Activated CD4-positive, alpha-beta memory T cell treated with anti-CD3 and anti-CD28 coated beads for 36 hours (primary cell): ENCODE results near the gene SETDB2. TPM values are rescaled to one million over a fixed set of nuclear protein-coding genes. Genes with fewer than 3 reads are reported as not detected.

Source experiments
- CTCF ChIA-PET: fragments of 350-600 bp; sonication (Branson Sonifier 250); formaldehyde crosslinking; loops from one replicate; lab custom pipeline; 2021; ENCODE audit warnings: antibody characterized with exemption, inconsistent platforms; lab: Charles Lee
- POLR2A ChIA-PET: fragments of 350-600 bp; sonication (Branson Sonifier 250); formaldehyde crosslinking; loops from one replicate; lab custom pipeline; 2021; ENCODE audit warnings: antibody characterized with exemption; lab: Charles Lee
- DNase-seq: peaks from one replicate; pipeline ENCODE4 v3.0.0-alpha.2; 2020
- H3K27ac Mint-ChIP-seq: one replicate; pipeline ENCODE4 v1.8.0; 2021; ENCODE audit warnings: mixed read lengths
- H3K27me3 Mint-ChIP-seq: one replicate; pipeline ENCODE4 v1.8.0; 2021; ENCODE audit warnings: mixed read lengths
- H3K36me3 Mint-ChIP-seq: one replicate; pipeline ENCODE4 v1.8.0; 2021; ENCODE audit warnings: mixed read lengths
- H3K4me1 Mint-ChIP-seq: one replicate; pipeline ENCODE4 v1.8.0; 2021; ENCODE audit warnings: low read depth, mixed read lengths
- H3K4me3 Mint-ChIP-seq: one replicate; pipeline ENCODE4 v1.8.0; 2021; ENCODE audit warnings: mild to moderate bottlenecking, mixed read lengths
- H3K9me3 Mint-ChIP-seq: one replicate; pipeline ENCODE4 v1.8.0; 2021; ENCODE audit warnings: mixed read lengths
- intact Hi-C: fragments of 100-400 bp; cut with micrococcal nuclease; formaldehyde crosslinking; loops from one replicate; pipeline ENCODE4 v1.15.1; 2023
- total RNA-seq, 2 experiments: library from RNA; stranded (reverse); gene quantifications; one replicate each; pipeline ENCODE4 v1.2.3, GENCODE V29; 2021

SETDB2 gene
- total RNA-seq, 2 experiments from 2014 or later = 13.9 to 15.9 TPM

DNA sequence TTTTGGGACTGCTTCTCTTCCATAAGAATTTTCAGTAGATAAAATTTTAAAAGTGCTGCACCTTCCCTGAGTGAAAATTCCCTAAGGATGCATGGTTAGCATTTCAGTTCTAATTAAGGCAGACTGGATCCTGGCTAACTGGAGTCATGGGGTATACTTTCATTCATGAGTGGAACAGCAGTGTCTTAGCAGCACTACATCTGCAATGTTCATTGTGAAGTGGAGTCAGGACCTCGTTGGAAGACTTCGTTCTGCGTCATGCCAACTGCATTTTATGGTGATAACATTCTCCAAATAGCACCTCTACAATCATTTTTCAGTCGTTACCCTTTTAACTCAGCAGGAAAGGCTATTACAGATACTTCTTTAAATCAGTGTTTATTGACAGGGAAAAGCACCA is 77.2 kb downstream of the SETDB2 start:
- H3K27me3 Mint-ChIP-seq = no peaks in the 10 kb centered on the region
- H3K4me1 Mint-ChIP-seq = peaks cover 4% of the 10 kb centered on the region
- ChIA-PET CTCF (no interaction called here), POLR2A (no interaction called here)
- no peak overlapping the region for H3K4me3 Mint-ChIP-seq
- no peak overlapping the region for H3K27ac Mint-ChIP-seq
- no peak for DNase-seq
- intact Hi-C loops = no loop called here
- no peaks in the 10 kb centered on the region for H3K9me3 Mint-ChIP-seq
- H3K36me3 Mint-ChIP-seq = peaks cover 25% of the 10 kb centered on the region

DNA sequence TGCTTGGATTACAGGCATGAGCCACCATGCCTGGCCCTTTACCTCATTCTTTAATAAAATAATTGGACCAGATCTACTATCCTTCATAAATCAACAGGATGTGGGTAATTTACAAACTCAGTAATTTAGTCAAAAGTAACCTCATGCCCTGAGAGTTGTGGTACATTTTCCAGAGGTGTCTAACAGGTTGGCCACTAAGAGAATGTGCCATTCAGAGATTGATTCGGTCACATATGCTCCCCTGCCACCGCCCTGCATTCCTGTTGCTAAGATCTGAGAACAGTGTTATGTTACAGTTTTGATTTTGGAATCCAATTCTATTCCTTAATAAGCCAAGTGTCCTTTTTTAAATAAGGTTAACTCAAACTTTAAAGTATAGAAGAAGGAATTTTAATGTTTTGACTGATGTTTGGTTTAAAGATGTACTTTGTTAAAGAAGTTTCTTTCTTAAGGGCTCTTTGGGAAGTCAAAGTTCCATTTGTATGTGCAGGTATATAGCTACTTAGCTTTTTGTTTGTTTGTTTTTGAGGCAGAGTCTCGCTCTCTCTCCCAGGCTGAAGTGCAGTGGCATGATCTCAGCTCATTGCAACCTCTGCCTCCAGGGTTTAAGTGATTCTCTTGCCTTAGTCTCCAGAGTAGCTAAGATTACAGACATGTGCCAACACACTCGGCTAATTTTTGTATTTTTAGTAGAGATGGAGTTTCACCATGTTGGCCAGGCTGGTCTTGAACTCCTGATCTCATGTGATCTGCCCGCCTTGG is 80.8 kb downstream of the SETDB2 start:
- H3K27ac Mint-ChIP-seq = peak overlapping the region; percentile 38
- no peak overlapping the region for H3K4me3 Mint-ChIP-seq
- DNase-seq = no peak
- H3K4me1 Mint-ChIP-seq = peaks cover 4% of the 10 kb centered on the region
- H3K36me3 Mint-ChIP-seq = peaks cover 25% of the 10 kb centered on the region
- H3K9me3 Mint-ChIP-seq = no peaks in the 10 kb centered on the region
- CTCF ChIA-PET = interaction anchor here (1.0 kb wide), 1 partner anchor 224 kb away, joined by 3 read pairs; no protein-coding TSS in a partner anchor
- no peaks in the 10 kb centered on the region for H3K27me3 Mint-ChIP-seq
- POLR2A ChIA-PET = interaction anchor here (0.6 kb wide), 1 partner anchor 81 kb away, joined by 3 read pairs; the partner anchor contains the start of genes CAB39L and SETDB2
- intact Hi-C loops = no loop called here

- ChIA-PET POLR2A (no interaction called here), CTCF (no interaction called here)
- no peaks in the 10 kb centered on the region for H3K9me3 Mint-ChIP-seq
- no peak overlapping the region for H3K4me3 Mint-ChIP-seq
- H3K27ac Mint-ChIP-seq = no peak overlapping the region
- H3K36me3 Mint-ChIP-seq = peaks cover 25% of the 10 kb centered on the region
- H3K4me1 Mint-ChIP-seq = peaks cover 4% of the 10 kb centered on the region
- intact Hi-C loops = no loop called here
- no peak for DNase-seq
- H3K27me3 Mint-ChIP-seq = no peaks in the 10 kb centered on the region
Measured at GRCh38 chr13:49527123-49527522, 83.0 kb downstream of the SETDB2 start.

GRCh38 chr13:49528161-49528560 is 84.1 kb downstream of the SETDB2 start:
- ChIA-PET POLR2A (no interaction called here), CTCF (no interaction called here)
- DNase-seq = no peak
- H3K27ac Mint-ChIP-seq = no peak overlapping the region
- H3K9me3 Mint-ChIP-seq = no peaks in the 10 kb centered on the region
- H3K4me1 Mint-ChIP-seq = peaks cover 10% of the 10 kb centered on the region
- no peak overlapping the region for H3K4me3 Mint-ChIP-seq
- intact Hi-C loops = no loop called here
- H3K27me3 Mint-ChIP-seq = no peaks in the 10 kb centered on the region
- H3K36me3 Mint-ChIP-seq = peaks cover 26% of the 10 kb centered on the region

GRCh38 chr13:49530457-49530856 is 86.4 kb downstream of the SETDB2 start:
- POLR2A ChIA-PET = no interaction called here

GRCh38 chr13:49532593-49532992 is 88.5 kb downstream of the SETDB2 start:
- Mint-ChIP-seq H3K27ac (no peak overlapping the region), H3K27me3 (no peaks in the 10 kb centered on the region), H3K36me3 (peaks cover 25% of the 10 kb centered on the region), H3K4me1 (peaks cover 7% of the 10 kb centered on the region), H3K4me3 (no peak overlapping the region), H3K9me3 (no peaks in the 10 kb centered on the region)
- no peak for DNase-seq
- ChIA-PET CTCF (interaction anchor here (1.1 kb wide), 1 partner anchor 74 kb away, joined by 3 read pairs; no protein-coding TSS in a partner anchor), POLR2A (no interaction called here)
- intact Hi-C loops = no loop called here

More at GRCh38 chr13:49530457-49530856, 86.4 kb downstream of the SETDB2 start:
- no peak overlapping the region for H3K27ac Mint-ChIP-seq
- H3K9me3 Mint-ChIP-seq = no peaks in the 10 kb centered on the region
- H3K4me1 Mint-ChIP-seq = peaks cover 7% of the 10 kb centered on the region
- CTCF ChIA-PET = no interaction called here
- DNase-seq = no peak
- no peak overlapping the region for H3K4me3 Mint-ChIP-seq
- intact Hi-C loops = no loop called here
- H3K36me3 Mint-ChIP-seq = peaks cover 33% of the 10 kb centered on the region
- no peaks in the 10 kb centered on the region for H3K27me3 Mint-ChIP-seq

GRCh38 chr13:49533011-49533410 is 88.9 kb downstream of the SETDB2 start:
- Mint-ChIP-seq H3K4me3 (no peak overlapping the region), H3K36me3 (peaks cover 29% of the 10 kb centered on the region), H3K27me3 (no peaks in the 10 kb centered on the region), H3K4me1 (peaks cover 7% of the 10 kb centered on the region), H3K9me3 (no peaks in the 10 kb centered on the region), H3K27ac (no peak overlapping the region)
- no peak for DNase-seq
- ChIA-PET CTCF (interaction anchor here (1.1 kb wide), 1 partner anchor 74 kb away, joined by 3 read pairs; no protein-coding TSS in a partner anchor), POLR2A (no interaction called here)
- intact Hi-C loops = no loop called here

DNA sequence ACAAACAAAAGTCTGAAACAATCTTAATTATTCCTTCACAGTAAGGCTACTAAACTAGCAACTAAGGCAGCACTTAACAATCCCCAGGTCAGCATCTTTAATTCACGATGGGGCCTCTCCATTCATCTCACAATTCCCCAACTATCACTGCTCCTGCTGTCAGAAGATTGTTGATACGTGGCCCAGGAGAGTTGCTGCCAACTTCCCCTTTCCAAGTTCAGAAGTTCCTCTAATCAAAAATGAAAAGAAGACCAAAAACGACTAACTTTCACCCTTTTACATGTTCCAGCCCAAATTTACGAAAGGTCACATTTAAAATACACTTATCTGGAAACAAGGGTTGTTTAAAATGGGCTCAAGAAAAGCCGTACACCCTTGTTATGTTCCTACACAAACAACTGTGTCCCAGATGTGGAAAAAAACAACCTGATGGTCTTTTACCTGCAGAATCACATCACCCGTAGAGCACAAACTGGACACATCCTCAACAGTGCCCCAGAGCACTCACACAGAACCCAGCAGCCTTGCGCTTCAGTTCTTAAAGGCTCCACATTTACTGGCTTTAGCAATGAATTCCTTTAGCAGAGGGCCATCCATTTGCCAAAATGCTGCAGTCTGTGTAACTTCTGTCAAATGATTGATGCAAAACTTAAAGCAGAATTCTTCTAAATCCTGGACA is 89.7 kb downstream of the SETDB2 start:
- Mint-ChIP-seq H3K27ac (no peak overlapping the region), H3K27me3 (no peaks in the 10 kb centered on the region), H3K9me3 (no peaks in the 10 kb centered on the region), H3K4me1 (peaks cover 7% of the 10 kb centered on the region), H3K36me3 (peaks cover 30% of the 10 kb centered on the region), H3K4me3 (no peak overlapping the region)
- ChIA-PET POLR2A (no interaction called here), CTCF (no interaction called here)
- intact Hi-C loops = no loop called here
- no peak for DNase-seq

DNA sequence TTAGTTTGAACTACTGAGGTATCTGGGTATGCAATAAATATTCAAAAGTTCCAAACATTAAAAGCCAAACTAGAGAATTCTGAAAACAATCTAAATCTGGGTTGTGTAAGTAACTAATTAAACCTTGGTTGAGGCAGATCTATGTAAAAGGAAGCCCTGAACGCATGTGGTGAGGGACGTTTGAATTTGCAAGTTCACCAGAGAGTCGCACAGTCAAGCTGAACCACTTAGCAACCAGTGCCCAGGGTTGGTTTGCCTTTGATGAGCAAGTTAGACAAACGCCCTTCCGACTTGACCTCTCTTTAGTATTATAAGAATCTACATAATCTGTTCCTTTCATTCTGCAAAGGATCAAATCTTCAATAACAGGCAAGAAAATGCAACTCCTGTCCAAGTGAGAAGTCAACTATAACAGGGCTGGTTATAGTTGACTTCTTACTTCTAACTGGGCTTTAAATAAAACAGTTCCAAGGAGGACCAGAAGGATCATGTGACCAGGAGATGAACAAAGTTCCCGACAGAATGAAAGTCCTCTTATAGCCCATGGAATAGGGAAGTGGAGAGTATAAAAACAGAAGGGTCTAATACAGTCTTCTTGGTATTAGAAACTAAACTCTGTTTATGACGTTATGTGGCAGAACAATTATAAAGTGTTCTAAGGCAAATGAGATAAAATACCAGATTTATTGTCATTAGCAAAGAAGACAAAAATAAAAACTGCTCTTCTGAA is 92.2 kb downstream of the SETDB2 start:
- Mint-ChIP-seq H3K9me3 (no peaks in the 10 kb centered on the region), H3K4me1 (peaks cover 29% of the 10 kb centered on the region), H3K36me3 (peaks cover 35% of the 10 kb centered on the region), H3K4me3 (no peak overlapping the region), H3K27ac (no peak overlapping the region), H3K27me3 (no peaks in the 10 kb centered on the region)
- CTCF ChIA-PET = interaction anchor here (0.6 kb wide), 2 partner anchors 206 to 1212 kb away, joined by 3 to 5 read pairs; no protein-coding TSS in a partner anchor
- POLR2A ChIA-PET = no interaction called here
- intact Hi-C loops = no loop called here
- DNase-seq = no peak

- Mint-ChIP-seq H3K4me3 (no peak overlapping the region), H3K36me3 (peaks cover 32% of the 10 kb centered on the region), H3K27me3 (no peaks in the 10 kb centered on the region), H3K9me3 (no peaks in the 10 kb centered on the region), H3K4me1 (peaks cover 24% of the 10 kb centered on the region), H3K27ac (no peak overlapping the region)
- no peak for DNase-seq
- intact Hi-C loops = no loop called here
- ChIA-PET POLR2A (no interaction called here), CTCF (no interaction called here)
Measured at GRCh38 chr13:49538404-49538803, 94.3 kb downstream of the SETDB2 start.

- intact Hi-C loops = loop anchor here (1.0 kb wide), 1 partner anchor 45 kb away; no protein-coding TSS in a partner anchor
- H3K27me3 Mint-ChIP-seq = no peaks in the 10 kb centered on the region
- POLR2A ChIA-PET = no interaction called here
- CTCF ChIA-PET = interaction anchor here (1.3 kb wide), 1 partner anchor 67 kb away, joined by 4 read pairs; no protein-coding TSS in a partner anchor
- H3K36me3 Mint-ChIP-seq = peaks cover 26% of the 10 kb centered on the region
- H3K9me3 Mint-ChIP-seq = no peaks in the 10 kb centered on the region
- H3K4me1 Mint-ChIP-seq = peaks cover 22% of the 10 kb centered on the region
- DNase-seq = no peak
- H3K27ac Mint-ChIP-seq = no peak overlapping the region
- no peak overlapping the region for H3K4me3 Mint-ChIP-seq
Measured at GRCh38 chr13:49539313-49539712, 95.2 kb downstream of the SETDB2 start.

DNA sequence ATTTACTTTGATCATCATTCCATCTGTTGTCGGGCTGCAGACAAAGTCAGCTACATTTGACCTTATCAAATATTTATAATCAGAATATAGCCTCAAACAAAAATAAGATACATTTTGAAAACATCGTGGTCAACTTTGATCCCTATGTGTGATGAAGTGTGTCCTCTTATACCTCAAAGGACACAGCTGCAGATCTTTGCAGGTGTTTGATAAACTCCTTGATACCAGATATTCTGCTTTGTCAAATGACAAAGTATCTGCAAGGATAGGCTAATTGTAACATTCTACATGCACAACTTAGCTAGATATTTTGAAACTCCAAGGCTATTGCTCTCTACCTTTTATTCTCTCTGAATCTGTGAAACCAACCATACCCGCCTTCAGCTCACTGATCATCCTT is 95.7 kb downstream of the SETDB2 start:
- no peak overlapping the region for H3K27ac Mint-ChIP-seq
- ChIA-PET POLR2A (no interaction called here), CTCF (interaction anchor here (1.3 kb wide), 1 partner anchor 67 kb away, joined by 4 read pairs; no protein-coding TSS in a partner anchor)
- no peak overlapping the region for H3K4me3 Mint-ChIP-seq
- DNase-seq = no peak
- peaks cover 22% of the 10 kb centered on the region for H3K4me1 Mint-ChIP-seq
- H3K36me3 Mint-ChIP-seq = peaks cover 28% of the 10 kb centered on the region
- intact Hi-C loops = loop anchor here (1.0 kb wide), 1 partner anchor 45 kb away; no protein-coding TSS in a partner anchor
- no peaks in the 10 kb centered on the region for H3K9me3 Mint-ChIP-seq
- H3K27me3 Mint-ChIP-seq = no peaks in the 10 kb centered on the region
